ENCODE results near the gene FUT3. TPM values are rescaled to one million over a fixed set of nuclear protein-coding genes. Genes with fewer than 3 reads are reported as not detected.
A peak's percentile ranks its signal among the peaks of the same experiment; 100 is the strongest.

Gene FUT3
- total and polyA plus RNA-seq, 2 of the 8 experiments (the other 6 are each of a cell fraction or from before 2014, with no cell fraction given) = 0.15 to 0.63 TPM

- no peaks in the 10 kb centered on the region for H3K79me2 ChIP-seq (ENCODE audit: control insufficient read depth in 1 of 2, insufficient read depth in 2 of 2, low read length in 2 of 2)
- H2BK12ac ChIP-seq (ENCODE audit: low read depth, low read length) = no peak overlapping the region
- no peak overlapping the region for H3K18ac ChIP-seq (ENCODE audit: extremely low read depth, low read length)
- H3K4me2 ChIP-seq (ENCODE audit: insufficient read depth in 1 of 2, low read depth in 2 of 2, low read length in 2 of 2) = no peak overlapping the region
- H4K8ac ChIP-seq (ENCODE audit: extremely low read depth, insufficient read depth, low read length) = 0 out of 2 replicates have a peak overlapping the region, but pooled peaks have one; percentile 25
- WGBS, 2 experiments (ENCODE audit: extremely low coverage in 1 of 2, insufficient coverage in 1 of 2, insufficient read length in 1 of 2, insufficient replicate concordance in 2 of 2, low coverage in 1 of 2, low lambda C conversion rate in 2 of 2, missing lambda C conversion rate in 1 of 2) = 86% methylated on average over 9 of the region's 10 CpGs; no CpG with 5 or more reads in 1 of the 2 experiments
- no peaks in the 10 kb centered on the region for H3K9me3 ChIP-seq (ENCODE audit: insufficient read depth in 2 of 2, low read depth in 1 of 2, low read length in 1 of 2)
- no peak overlapping the region for H3K4me3 ChIP-seq (ENCODE audit: extremely low read depth in 1 of 4, insufficient read depth in 2 of 4, low read depth in 3 of 4, low read length in 4 of 4)
- no peaks in the 10 kb centered on the region for H3K79me1 ChIP-seq (ENCODE audit: low read depth, low read length)
- no peak overlapping the region for H3K4ac ChIP-seq (replicated peaks; ENCODE audit: insufficient read length, low read depth, low read length)
- peaks cover 0 to 8% (median 6%) of the 10 kb centered on the region in 4 experiments; a peak in 6 of 7 replicates for H3K4me1 ChIP-seq (replicated peaks in 1 of 4; ENCODE audit: control insufficient read depth in 3 of 4, insufficient read depth in 4 of 4, low read length in 3 of 4)
- ChIA-PET POLR2A (ENCODE audit: partially characterized antibody) (interaction anchor here (0.6 to 2.1 kb wide), 5 partner anchors 16 to 106 kb away, joined by 3 to 8 read pairs (median 5); partner anchors contain the start of genes FUT3 and NRTN), CTCF (ENCODE audit: partially characterized antibody) (interaction anchor here (0.5 to 3.7 kb wide), 7 partner anchors 11 to 68 kb away, joined by 3 to 32 read pairs (median 5); partner anchors contain the start of gene NRTN)
- DNase-seq (ENCODE audit: low read depth in 1 of 2, low spot score in 2 of 2) = no peak
- no peak overlapping the region for H4K91ac ChIP-seq (replicated peaks; ENCODE audit: insufficient read length, low read length)
- no peak overlapping the region for H2AK5ac ChIP-seq (ENCODE audit: low read depth, low read length)
- no peak overlapping the region for H3K56ac ChIP-seq (replicated peaks; ENCODE audit: insufficient read length, low read depth, low read length)
- H4K20me1 ChIP-seq (replicated peaks in 1 of 2; ENCODE audit: control insufficient read depth in 1 of 2, insufficient read depth in 2 of 2, low read length in 2 of 2) = peaks cover 0 to 4% of the 10 kb centered on the region in 2 experiments
- no peak for FAIRE-seq
- no peak overlapping the region for H2BK20ac ChIP-seq (ENCODE audit: low read length)
- H2AFZ ChIP-seq (ENCODE audit: low read length) = no peak overlapping the region
- no peak overlapping the region for H2BK15ac ChIP-seq (ENCODE audit: low read length)
- no peak overlapping the region for H3K14ac ChIP-seq (ENCODE audit: insufficient read length)
- H3K23me2 ChIP-seq (ENCODE audit: low read depth, low read length) = peaks cover 12% of the 10 kb centered on the region; the same call in 1 of the 2 replicates
- H3K36me3 ChIP-seq (ENCODE audit: control insufficient read depth in 2 of 4, insufficient read depth in 4 of 4, low read length in 3 of 4) = no peaks in the 10 kb centered on the region
- H3K27me3 ChIP-seq (replicated peaks in 1 of 4; ENCODE audit: control insufficient read depth in 3 of 4, extremely low read depth in 1 of 4, insufficient read depth in 3 of 4, low read length in 3 of 4) = no peaks in the 10 kb centered on the region; a peak in 1 of 7 replicates
- H3K27ac ChIP-seq (ENCODE audit: low read depth, low read length) = no peak overlapping the region
- H4K5ac ChIP-seq (ENCODE audit: insufficient read length, low read depth, low read length) = no peak overlapping the region
- no peak overlapping the region for H3K9ac ChIP-seq (replicated peaks in 1 of 4; ENCODE audit: extremely low read depth in 1 of 4, low read depth in 3 of 4, low read length in 3 of 4)
- no peak overlapping the region for H2BK5ac ChIP-seq (ENCODE audit: low read depth, low read length)
- no peak overlapping the region for H3K23ac ChIP-seq (ENCODE audit: insufficient read length)
- no peak overlapping the region for H2BK120ac ChIP-seq (replicated peaks; ENCODE audit: low read depth, low read length)
- TF ChIP-seq RXRA (IDR thresholded peaks at IDR 0.05; ENCODE audit: insufficient read depth, low read depth, low read length) (no peak), ZNF274 (IDR thresholded peaks at IDR 0.05; ENCODE audit: borderline replicate concordance, extremely low read depth, low read length) (no peak), SRF (IDR thresholded peaks at IDR 0.05; ENCODE audit: low read depth, low read length) (no peak), HDAC2 (IDR thresholded peaks at IDR 0.05; ENCODE audit: borderline replicate concordance in 1 of 2, low read depth in 2 of 2, low read length in 2 of 2) (no peak), USF2 (IDR thresholded peaks at IDR 0.05; ENCODE audit: low read length) (no peak), RAD21 (IDR thresholded peaks at IDR 0.05 in 1 of 2, conservative IDR thresholded peaks at IDR 0.05 in 1 of 2; ENCODE audit: low read depth in 2 of 2, low read length in 2 of 2) (no peak), KDM4A (IDR thresholded peaks at IDR 0.05; ENCODE audit: low read depth, low read length, severe bottlenecking) (no peak), SIN3A (conservative IDR thresholded peaks at IDR 0.05 in 1 of 2, IDR thresholded peaks at IDR 0.05 in 1 of 2; ENCODE audit: low read depth in 1 of 2, low read length in 2 of 2) (no peak), CHD2 (IDR thresholded peaks at IDR 0.05; ENCODE audit: low read length) (no peak), RBBP5 (IDR thresholded peaks at IDR 0.05; ENCODE audit: borderline replicate concordance, low read depth, low read length) (no peak), EP300 (IDR thresholded peaks at IDR 0.05; ENCODE audit: borderline replicate concordance in 1 of 2, low read depth in 2 of 2, low read length in 2 of 2) (no peak)
Measured at GRCh38 chr19:5824751-5825150, 26.5 kb downstream of the FUT3 start.

All from H1 (cell line).